ENCODE measurements around the gene RPAP3.

Gene RPAP3

GRCh38 chr12:47746523-47746922 lies 40.7 kb upstream of the RPAP3 start:
- no peak overlapping the region for H3K4me3 ChIP-seq (ENCODE audit: low read depth, low read length)
- TF ChIP-seq CTCF (IDR thresholded peaks at IDR 0.05; ENCODE audit: low read depth, low read length): no peak

GRCh38 chr12:47746073-47746472 lies 40.2 kb upstream of the RPAP3 start:
- no peak for TF ChIP-seq CTCF (IDR thresholded peaks at IDR 0.05; ENCODE audit: low read depth, low read length)
- no peak overlapping the region for H3K4me3 ChIP-seq (ENCODE audit: low read depth, low read length)

- H3K4me3 ChIP-seq (ENCODE audit: low read depth, low read length): no peak overlapping the region
- TF ChIP-seq CTCF (IDR thresholded peaks at IDR 0.05; ENCODE audit: low read depth, low read length): no peak
Measured at GRCh38 chr12:47745485-47746041, 39.7 kb upstream of the RPAP3 start.

- TF ChIP-seq CTCF (IDR thresholded peaks at IDR 0.05; ENCODE audit: low read depth, low read length): no peak
Measured at GRCh38 chr12:47744778-47745436, 39.1 kb upstream of the RPAP3 start.

GRCh38 chr12:47744005-47744651 lies 38.3 kb upstream of the RPAP3 start:
- H3K4me3 ChIP-seq (ENCODE audit: low read depth, low read length): no peak overlapping the region
- TF ChIP-seq CTCF (IDR thresholded peaks at IDR 0.05; ENCODE audit: low read depth, low read length): 0 out of 2 replicates have a peak, but pooled peaks have one; percentile 13

More at GRCh38 chr12:47744778-47745436, 39.1 kb upstream of the RPAP3 start:
- H3K4me3 ChIP-seq (ENCODE audit: low read depth, low read length): no peak overlapping the region

GRCh38 chr12:47743311-47743860 lies 37.6 kb upstream of the RPAP3 start:
- no peak overlapping the region for H3K4me3 ChIP-seq (ENCODE audit: low read depth, low read length)
- no peak for TF ChIP-seq CTCF (IDR thresholded peaks at IDR 0.05; ENCODE audit: low read depth, low read length)

All from WI38 (cell line).